Ovary (tissue), 9 donors: ENCODE results near the gene SLC39A2. TPM values are rescaled to one million over a fixed set of nuclear protein-coding genes. Genes with fewer than 3 reads are reported as not detected.
A peak's percentile ranks its signal among the peaks of the same experiment; 100 is the strongest.

Experiments used
- DNase-seq, 5 donors: peaks; one replicate each; pipeline ENCODE4 v3.0.0-alpha.2; 2019 to 2020
- H3K27ac ChIP-seq, 2 donors: fragments of 200-600 bp; one replicate each; pipeline versions ENCODE4 v1.5.1 to v1.8.0; 2019 to 2022
- H3K27me3 ChIP-seq: fragments of 200-600 bp; one replicate; pipeline ENCODE4 v1.8.0; 2022
- H3K36me3 ChIP-seq: fragments of 200-600 bp; sonication (generic); one replicate; pipeline ENCODE4 v1.5.1; 2019
- H3K4me1 ChIP-seq: one replicate; pipeline ENCODE4 v1.8.1; 2013; ENCODE audit warnings: mild to moderate bottlenecking, moderate library complexity; ENCODE audit not compliant: insufficient read depth
- H3K4me3 ChIP-seq: fragments of 200-600 bp; sonication (generic); one replicate; pipeline ENCODE4 v1.5.1; 2017
- H3K9me3 ChIP-seq, 2 donors: fragments of 200-600 bp in 1 of 2; sonication (generic) in 1 of 2; one replicate each; pipeline versions ENCODE4 v1.5.1 to v1.8.1; 2013 to 2019; ENCODE audit warnings: mild to moderate bottlenecking in 1 of 2, moderate library complexity in 1 of 2
- EP300 ChIP-seq: sonication (generic); formaldehyde crosslinking; IDR thresholded peaks from one replicate; pipeline ENCODE4 v1.6.1; 2017; ENCODE audit warnings: antibody characterized with exemption
- POLR2A ChIP-seq: fragments of 450-650 bp; IDR thresholded peaks from one replicate; pipeline ENCODE4 v1.6.1; 2017; ENCODE audit warnings: antibody characterized with exemption, mild to moderate bottlenecking, moderate library complexity
- WGBS, 3 donors: extraction: QIAGEN DNeasy Blood & Tissue Kit in 1 of 3; methylation state at CpG; one replicate each; pipeline versions ENCODE4 v1.1.5 to v1.1.7; 2013 to 2017; 5-methylcytosine and 5-hydroxymethylcytosine counted together
- intact Hi-C, 4 donors: fragments of 100-400 bp; cut with DNase I; formaldehyde crosslinking; loops; one replicate each; pipeline versions ENCODE4 v1.11.0 to v1.15.1; 2022 to 2023
- polyA plus RNA-seq, 2 donors: library from polyadenylated mRNA; stranded (reverse); fragments of 200-250 nt in 1 of 2; fragments of 350-450 nt in 1 of 2; fragmentation: Illumina TruSeq in 1 of 2; extraction: RNeasy Lipid Tissue Mini Kit (QIAGEN cat#74804) in 1 of 2; gene quantifications; one replicate each; pipeline ENCODE4 v1.2.3, GENCODE V29; 2013 to 2014
- total RNA-seq, 7 donors: library from RNA; depleted of rRNA in 2 of 7; stranded (reverse); fragments of >200 nt in 2 of 7; fragmentation: NEBNext Ultra II Directional in 3 of 7; extraction: Animal tissue kit (Norgen Biotek cat#: 25700) in 3 of 7; gene quantifications; one replicate each; pipeline versions ENCODE4 v1.1.0 to v1.2.4, GENCODE V29; 2016 to 2023
- TF ChIP-seq, protein P1 (sequence below), 3 donors: fragments of 450-650 bp in 2 of 3; fragments of 200-600 bp in 1 of 3; IDR thresholded peaks; one replicate each; pipeline versions ENCODE4 v1.5.1 to v1.8.0; 2016 to 2022; ENCODE audit warnings: antibody characterized with exemption in 3 of 3, mild to moderate bottlenecking in 1 of 3
- donor health status: DM: no; HTN: no; CAD: no; lungs with moderate emphysema.
- donor health status: DM: no; HTN: no; CAD: no.
- donor health status: Bipolar disorder and iron deficiency.
- donor health status: DM: yes; HTN: yes; CAD: no.
- donor health status: DM: no; HTN: no; CAD: no.
- donor health status: DM: yes; HTN: yes; CAD: no.

The SLC39A2 gene
- total and polyA plus RNA-seq, 9 donors = 0.28 to 0.30 TPM; not detected in 7

DNA sequence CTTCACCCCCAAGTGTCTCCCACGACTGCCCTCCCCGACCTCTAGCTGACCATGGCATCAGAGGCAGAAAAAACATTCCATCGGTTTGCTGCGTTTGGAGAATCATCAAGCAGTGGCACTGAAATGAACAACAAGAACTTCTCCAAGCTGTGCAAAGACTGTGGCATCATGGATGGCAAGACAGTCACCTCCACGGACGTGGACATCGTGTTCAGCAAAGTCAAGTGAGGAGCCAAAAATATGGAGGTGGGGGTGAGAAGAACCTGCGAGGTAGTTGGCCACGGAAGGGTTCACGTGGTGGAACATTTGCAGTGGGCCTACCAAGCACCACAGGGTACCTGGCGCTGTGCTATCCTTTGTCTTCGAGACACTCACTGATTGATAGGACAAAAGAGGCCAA is 31.4 kb downstream of the SLC39A2 start:
- Histone ChIP-seq H3K27me3 (no peaks in the 10 kb centered on the region), H3K27ac (no peak overlapping the region), H3K4me1 (peaks cover 26% of the 10 kb centered on the region), H3K36me3 (no peaks in the 10 kb centered on the region), H3K9me3 (no peaks in the 10 kb centered on the region), H3K4me3 (no peak overlapping the region)
- intact Hi-C loops = no loop called here
- no peak for DNase-seq
- WGBS, 3 donors = 84 to 91% (median 90%) methylated on average over 12 of the region's 12 CpGs
- TF ChIP-seq POLR2A (no peak), EP300 (no peak)
- TF ChIP-seq, protein P1, sequence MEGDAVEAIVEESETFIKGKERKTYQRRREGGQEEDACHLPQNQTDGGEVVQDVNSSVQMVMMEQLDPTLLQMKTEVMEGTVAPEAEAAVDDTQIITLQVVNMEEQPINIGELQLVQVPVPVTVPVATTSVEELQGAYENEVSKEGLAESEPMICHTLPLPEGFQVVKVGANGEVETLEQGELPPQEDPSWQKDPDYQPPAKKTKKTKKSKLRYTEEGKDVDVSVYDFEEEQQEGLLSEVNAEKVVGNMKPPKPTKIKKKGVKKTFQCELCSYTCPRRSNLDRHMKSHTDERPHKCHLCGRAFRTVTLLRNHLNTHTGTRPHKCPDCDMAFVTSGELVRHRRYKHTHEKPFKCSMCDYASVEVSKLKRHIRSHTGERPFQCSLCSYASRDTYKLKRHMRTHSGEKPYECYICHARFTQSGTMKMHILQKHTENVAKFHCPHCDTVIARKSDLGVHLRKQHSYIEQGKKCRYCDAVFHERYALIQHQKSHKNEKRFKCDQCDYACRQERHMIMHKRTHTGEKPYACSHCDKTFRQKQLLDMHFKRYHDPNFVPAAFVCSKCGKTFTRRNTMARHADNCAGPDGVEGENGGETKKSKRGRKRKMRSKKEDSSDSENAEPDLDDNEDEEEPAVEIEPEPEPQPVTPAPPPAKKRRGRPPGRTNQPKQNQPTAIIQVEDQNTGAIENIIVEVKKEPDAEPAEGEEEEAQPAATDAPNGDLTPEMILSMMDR (IDR thresholded peaks at IDR 0.05) = no peak

DNA sequence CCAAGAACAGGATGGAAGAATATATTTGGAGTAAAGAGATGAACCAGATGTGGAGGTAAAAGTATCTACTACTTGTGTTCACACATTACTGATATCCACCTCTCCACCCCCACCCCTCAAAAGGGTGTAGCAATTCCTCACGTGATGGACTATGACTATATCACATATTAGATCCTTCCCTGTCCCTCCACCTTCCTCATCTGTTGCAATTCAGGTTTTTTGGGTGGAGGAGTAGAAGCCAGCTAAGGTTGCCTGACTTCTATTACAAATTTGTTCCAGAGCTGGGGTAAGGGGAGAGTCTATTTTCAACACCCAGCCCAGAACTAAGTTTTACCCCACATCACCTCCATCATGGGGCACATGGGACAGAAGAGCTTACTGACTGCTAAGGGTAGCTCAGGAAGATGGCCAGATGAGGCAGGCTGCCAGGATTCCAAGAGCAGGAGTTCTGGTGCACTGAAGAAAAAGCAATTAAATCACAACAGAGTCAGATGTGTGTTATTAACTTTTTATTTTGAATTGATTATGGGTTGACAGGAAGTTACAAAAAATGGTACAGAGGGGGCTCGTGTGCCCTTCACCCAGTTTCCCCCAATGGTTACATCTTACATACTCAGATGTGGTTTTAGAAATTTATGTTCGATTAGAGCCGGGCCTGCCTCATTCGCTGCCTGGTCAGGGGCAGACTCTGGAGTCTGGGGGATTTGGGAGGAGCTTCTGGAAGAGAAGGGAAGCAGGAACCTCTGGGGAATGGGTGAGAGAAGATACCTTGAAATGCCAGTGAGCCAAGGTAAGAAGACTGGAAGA is 33.4 kb downstream of the SLC39A2 start:
- no peak overlapping the region for H3K4me3 ChIP-seq
- no peak for DNase-seq
- no peaks in the 10 kb centered on the region for H3K9me3 ChIP-seq
- no peak for TF ChIP-seq EP300
- TF ChIP-seq, protein P1 (IDR thresholded peaks at IDR 0.05) = no peak
- no peak for TF ChIP-seq POLR2A
- WGBS, 3 donors = 73 to 84% (median 77%) methylated on average over 5 of the region's 5 CpGs
- H3K4me1 ChIP-seq = peaks cover 19% of the 10 kb centered on the region
- intact Hi-C loops = no loop called here
- H3K27ac ChIP-seq = no peak overlapping the region
- no peaks in the 10 kb centered on the region for H3K36me3 ChIP-seq
- no peaks in the 10 kb centered on the region for H3K27me3 ChIP-seq

DNA sequence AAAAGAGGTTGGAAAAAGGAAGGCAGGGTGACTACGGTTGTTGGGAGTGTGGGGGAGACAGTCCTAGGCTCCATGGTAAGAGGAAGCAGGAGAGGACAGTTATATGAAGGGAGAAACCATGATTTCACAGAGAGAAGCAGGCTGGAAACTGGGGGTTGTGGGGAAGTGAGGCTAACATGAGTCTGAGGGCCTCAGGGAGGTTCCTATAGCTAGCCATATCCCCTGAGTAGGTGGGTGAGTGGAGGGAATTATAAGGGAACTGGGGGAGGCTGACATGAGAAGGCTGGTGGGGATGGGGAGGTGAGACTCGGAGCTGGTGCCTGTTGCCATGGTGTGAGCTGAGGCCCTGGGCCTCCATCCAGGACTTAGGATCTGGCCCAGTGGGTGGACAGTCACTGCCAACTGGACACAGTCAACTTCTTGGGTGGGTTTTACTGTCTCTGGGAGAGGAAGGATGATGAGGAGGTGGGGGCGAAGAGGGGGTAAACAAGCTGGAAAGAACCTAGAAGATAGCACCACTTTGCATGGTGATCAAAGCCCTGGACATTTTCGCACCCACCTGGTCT is 34.1 kb downstream of the SLC39A2 start:
- H3K36me3 ChIP-seq = no peaks in the 10 kb centered on the region
- H3K9me3 ChIP-seq = no peaks in the 10 kb centered on the region
- no peak overlapping the region for H3K27ac ChIP-seq
- WGBS, 3 donors = 82 to 94% (median 89%) methylated on average over 4 of the region's 4 CpGs
- TF ChIP-seq POLR2A (no peak), EP300 (no peak)
- TF ChIP-seq, protein P1 (IDR thresholded peaks at IDR 0.05) = no peak
- no peak for DNase-seq
- intact Hi-C loops = no loop called here
- no peaks in the 10 kb centered on the region for H3K27me3 ChIP-seq
- H3K4me3 ChIP-seq = no peak overlapping the region
- H3K4me1 ChIP-seq = peaks cover 23% of the 10 kb centered on the region

DNA sequence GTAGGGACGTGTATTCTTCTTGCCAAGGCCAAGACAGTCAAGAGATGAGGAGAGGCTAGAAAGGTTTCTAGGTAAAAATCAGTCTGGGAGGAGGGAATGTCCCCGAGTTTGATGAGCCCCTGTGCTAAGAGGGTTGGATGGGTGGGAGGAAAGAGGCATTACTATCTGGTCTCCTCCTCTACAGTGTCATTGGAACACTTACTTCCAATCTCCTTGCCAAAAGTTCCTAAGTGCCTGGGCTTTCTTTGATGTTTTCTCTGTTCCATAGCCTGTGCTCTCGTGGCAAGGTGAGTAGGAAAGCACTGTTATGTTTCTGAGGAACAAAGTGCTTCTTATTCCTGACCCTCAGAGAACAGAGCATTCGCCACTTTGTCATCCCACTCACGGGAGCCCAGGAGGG is 35.6 kb downstream of the SLC39A2 start, which contains the start of gene RNASE13:
Gene RNASE13 (minus strand): TSS at position 101 of the 400 bp plus-strand sequence. CDS start 519 bp downstream, outside the sequence.
- intact Hi-C loops = no loop called here
- H3K4me1 ChIP-seq = peaks cover 25% of the 10 kb centered on the region
- 32 to 39% (median 37%) methylated on average over 5 of the region's 5 CpGs for WGBS, 3 donors
- TF ChIP-seq POLR2A (no peak), EP300 (no peak)
- TF ChIP-seq, protein P1 (IDR thresholded peaks at IDR 0.05) = no peak
- no peaks in the 10 kb centered on the region for H3K9me3 ChIP-seq
- H3K4me3 ChIP-seq = no peak within 1 kb of the TSS
- H3K27ac ChIP-seq = peak within 1 kb of the TSS in 1 of 2 donors; percentile 44
- DNase-seq = no peak
- H3K36me3 ChIP-seq = no peaks in the 10 kb centered on the region
- no peaks in the 10 kb centered on the region for H3K27me3 ChIP-seq
